GM12891 (cell line): ENCODE data around the gene EMILIN2.

Experiments used
- DNase-seq: peaks from one replicate; pipeline ENCODE4 v3.0.0; 2011; ENCODE audit warnings: low spot score; ENCODE audit not compliant: insufficient read length
- FAIRE-seq: peaks from 2 replicates; lab custom pipeline; 2011; peaks lifted over from hg19 to GRCh38; lab: Jason Lieb, UNC
- PAX5 ChIP-seq: IDR thresholded peaks from 2 replicates; pipeline ENCODE4 v1.6.1; 2011; ENCODE audit warnings: low read length, moderate library complexity, mild to moderate bottlenecking; ENCODE audit not compliant: insufficient read depth, severe bottlenecking
- POLR2A ChIP-seq: IDR thresholded peaks from 2 replicates; pipeline ENCODE4 v1.6.1; 2011; ENCODE audit warnings: low read depth, low read length, control low read depth
- POLR2AphosphoS5 ChIP-seq: IDR thresholded peaks from 2 replicates; pipeline ENCODE4 v1.6.1; 2011; ENCODE audit warnings: low read depth, low read length, control low read depth
- POU2F2 ChIP-seq: IDR thresholded peaks from 2 replicates; pipeline ENCODE4 v1.6.1; 2011; ENCODE audit warnings: low read depth, mild to moderate bottlenecking, control low read depth, low read length, moderate library complexity
- SPI1 ChIP-seq: IDR thresholded peaks from 2 replicates; pipeline ENCODE4 v1.6.1; 2011; ENCODE audit warnings: low read depth, low read length, control low read depth
- TAF1 ChIP-seq: IDR thresholded peaks from 2 replicates; pipeline ENCODE4 v1.6.1; 2011; ENCODE audit warnings: low read depth, low read length, control low read depth

The EMILIN2 gene

GRCh38 chr18:2872095-2872494 lies 25.3 kb downstream of the EMILIN2 start:
- TF ChIP-seq TAF1 (no peak), POLR2AphosphoS5 (no peak), POLR2A (no peak), PAX5 (no peak), POU2F2 (no peak), SPI1 (no peak)
- FAIRE-seq, result no peak
- no peak for DNase-seq

- TF ChIP-seq SPI1 (no peak), POLR2A (no peak), PAX5 (no peak)
- no peak for DNase-seq
- no peak for FAIRE-seq
These were observed 28.0 kb downstream of the EMILIN2 start for GRCh38 chr18:2874765-2875164.

GRCh38 chr18:2878656-2879330 lies 32.0 kb downstream of the EMILIN2 start:
- TF ChIP-seq POLR2A, result no peak
- TF ChIP-seq SPI1, result no peak
- no peak for TF ChIP-seq PAX5
- TF ChIP-seq POLR2AphosphoS5, result no peak
- TF ChIP-seq POU2F2, result no peak
- no peak for TF ChIP-seq TAF1
- FAIRE-seq, result no peak
- DNase-seq, result no peak

- DNase-seq (no peak), FAIRE-seq (no peak)
- TF ChIP-seq PAX5 (no peak), SPI1 (no peak)
These were observed 33.1 kb downstream of the EMILIN2 start for GRCh38 chr18:2879889-2880288.

GRCh38 chr18:2880473-2880872 lies 33.7 kb downstream of the EMILIN2 start:
- TF ChIP-seq SPI1 (no peak), TAF1 (no peak), PAX5 (no peak), POLR2A (no peak), POLR2AphosphoS5 (no peak), POU2F2 (no peak)
- FAIRE-seq (no peak), DNase-seq (no peak)

GRCh38 chr18:2881088-2881839 lies 34.5 kb downstream of the EMILIN2 start:
- DNase-seq (no peak), FAIRE-seq (no peak)
- TF ChIP-seq POLR2AphosphoS5, result no peak
- TF ChIP-seq PAX5, result no peak
- no peak for TF ChIP-seq POU2F2
- no peak for TF ChIP-seq TAF1
- no peak for TF ChIP-seq SPI1
- no peak for TF ChIP-seq POLR2A

- DNase-seq (no peak), FAIRE-seq (no peak)
- TF ChIP-seq TAF1 (no peak), POLR2A (no peak), POU2F2 (no peak), PAX5 (no peak), SPI1 (no peak), POLR2AphosphoS5 (no peak)
These were observed 35.0 kb downstream of the EMILIN2 start for GRCh38 chr18:2881840-2882195.

GRCh38 chr18:2882201-2882600 lies 35.4 kb downstream of the EMILIN2 start:
- no peak for DNase-seq
- no peak for TF ChIP-seq POU2F2
- no peak for TF ChIP-seq PAX5
- no peak for TF ChIP-seq TAF1
- FAIRE-seq, result no peak

- no peak for TF ChIP-seq POLR2AphosphoS5
- TF ChIP-seq POU2F2, result no peak
- no peak for TF ChIP-seq TAF1
- no peak for TF ChIP-seq SPI1
- no peak for TF ChIP-seq POLR2A
- TF ChIP-seq PAX5, result no peak
- DNase-seq (peak; percentile 40), FAIRE-seq (peak; percentile 87)
These were observed 36.4 kb downstream of the EMILIN2 start for GRCh38 chr18:2883076-2883735.

- FAIRE-seq (no peak), DNase-seq (no peak)
- TF ChIP-seq POU2F2, result no peak
- no peak for TF ChIP-seq SPI1
- TF ChIP-seq POLR2A, result no peak
- TF ChIP-seq PAX5, result no peak
- no peak for TF ChIP-seq POLR2AphosphoS5
- no peak for TF ChIP-seq TAF1
These were observed 38.0 kb downstream of the EMILIN2 start for GRCh38 chr18:2884706-2885285.
